HG02610 (cell line): ENCODE results near the gene NTSR2.

Experiments used
- ATAC-seq: cut with Tn5 transposase; IDR thresholded peaks from one replicate; pipeline ENCODE4 v1.9.1; 2021; ENCODE audit warnings: mild to moderate bottlenecking, moderate library complexity; ENCODE audit not compliant: unreplicated experiment

The NTSR2 gene

GRCh38 chr2:11630855-11631254 lies 39.1 kb downstream of the NTSR2 start:
- no peak for ATAC-seq

- no peak for ATAC-seq
Observed at GRCh38 chr2:11629851-11630250, 40.1 kb downstream of the NTSR2 start.

GRCh38 chr2:11629215-11629614 lies 40.8 kb downstream of the NTSR2 start:
- ATAC-seq = no peak

GRCh38 chr2:11628675-11629074 lies 41.3 kb downstream of the NTSR2 start:
- no peak for ATAC-seq

- ATAC-seq = no peak
Observed at GRCh38 chr2:11625671-11626070, 44.3 kb downstream of the NTSR2 start.

GRCh38 chr2:11624893-11625292 lies 45.1 kb downstream of the NTSR2 start:
- no peak for ATAC-seq

GRCh38 chr2:11622611-11623010 lies 47.4 kb downstream of the NTSR2 start:
- ATAC-seq = no peak

- no peak for ATAC-seq
Observed at GRCh38 chr2:11621410-11621809, 48.6 kb downstream of the NTSR2 start.

- no peak for ATAC-seq
Observed at GRCh38 chr2:11618708-11619062, 51.3 kb downstream of the NTSR2 start.

GRCh38 chr2:11617984-11618707 lies 51.8 kb downstream of the NTSR2 start:
- ATAC-seq = no peak

GRCh38 chr2:11617527-11617926 lies 52.5 kb downstream of the NTSR2 start:
- ATAC-seq = no peak

- no peak for ATAC-seq
Observed at GRCh38 chr2:11616851-11617415, 53.1 kb downstream of the NTSR2 start.

GRCh38 chr2:11616097-11616687 lies 53.8 kb downstream of the NTSR2 start:
- ATAC-seq = no peak

GRCh38 chr2:11615209-11615608 lies 54.8 kb downstream of the NTSR2 start:
- no peak for ATAC-seq

GRCh38 chr2:11613297-11613696 lies 56.7 kb downstream of the NTSR2 start:
- ATAC-seq = no peak

- no peak for ATAC-seq
Observed at GRCh38 chr2:11612553-11613215, 57.3 kb downstream of the NTSR2 start.

- no peak for ATAC-seq
Observed at GRCh38 chr2:11611251-11611650, 58.7 kb downstream of the NTSR2 start.

- ATAC-seq = no peak
Observed at GRCh38 chr2:11610624-11611242, 59.3 kb downstream of the NTSR2 start.
